SK-N-SH (cell line): Measurements from ENCODE around the gene ZFHX3. TPM values are rescaled to one million over a fixed set of nuclear protein-coding genes. Genes with fewer than 3 reads are reported as not detected.

Experiments
- CTCF ChIA-PET: fragments of 300-600, 350-600 bp; formaldehyde crosslinking; extraction: SDS; loops from one replicate; lab custom pipeline; 2021; lab: Yijun Ruan, JAX
- POLR2A ChIA-PET: fragments of 350-600 bp; sonication (Branson Sonifier 250); formaldehyde crosslinking; extraction: SDS; loops from one replicate; lab custom pipeline; 2020; ENCODE audit warnings: antibody characterized with exemption, inconsistent platforms; lab: Yijun Ruan, JAX
- DNase-seq: peaks from one replicate; pipeline ENCODE4 v3.0.0; 2012
- H2AFZ ChIP-seq: fragments of 200-600 bp; sonication (generic); 2 replicates; pipeline ENCODE4 v1.8.1; 2016; ENCODE audit warnings: antibody characterized with exemption, mild to moderate bottlenecking, low read depth
- H3F3A ChIP-seq: fragments of 200-600 bp; sonication (generic); replicated peaks from 2 replicates; pipeline ENCODE3; 2016; ENCODE audit warnings: antibody characterized with exemption, mild to moderate bottlenecking; ENCODE audit not compliant: insufficient read depth
- H3K27ac ChIP-seq, 2 experiments: fragments of 200-500 bp in 1 of 2; fragments of 200-600 bp in 1 of 2; sonication (Bioruptor generic) in 1 of 2; sonication (generic), shearing (Covaris generic) in 1 of 2; 2 replicates each; pipeline versions ENCODE4 v1.5.1 to v1.6.1; 2014 to 2016; ENCODE audit warnings: low read depth in 2 of 2, inconsistent platforms in 1 of 2, low read length in 1 of 2, mild to moderate bottlenecking in 1 of 2, mixed read lengths in 1 of 2
- H3K27me3 ChIP-seq: fragments of 200-600 bp; sonication (generic), shearing (Covaris generic); 2 replicates; pipeline ENCODE4 v1.6.1; 2016; ENCODE audit warnings: mixed run types; ENCODE audit not compliant: insufficient read depth
- H3K36me3 ChIP-seq, 2 experiments: fragments of 200-500 bp in 1 of 2; fragments of 200-600 bp in 1 of 2; sonication (Bioruptor generic) in 1 of 2; sonication (generic) in 1 of 2; replicated peaks in 1 of 2; 2 replicates each; pipeline versions ENCODE3 to v1.5.1; 2014 to 2016; ENCODE audit warnings: low read length in 1 of 2, mild to moderate bottlenecking in 1 of 2; ENCODE audit not compliant: insufficient read depth in 2 of 2, control insufficient read depth in 1 of 2
- H3K4me1 ChIP-seq, 2 experiments: fragments of 200-500 bp in 1 of 2; fragments of 200-600 bp in 1 of 2; sonication (Bioruptor generic) in 1 of 2; sonication (generic), shearing (Covaris generic) in 1 of 2; 2 replicates each; pipeline versions ENCODE4 v1.5.1 to v1.6.1; 2014 to 2016; ENCODE audit warnings: low read depth in 1 of 2, low read length in 1 of 2, mixed run types in 1 of 2; ENCODE audit not compliant: insufficient read depth in 2 of 2, control insufficient read depth in 1 of 2
- H3K4me2 ChIP-seq: fragments of 200-600 bp; sonication (generic), shearing (Covaris generic); 2 replicates; pipeline ENCODE4 v1.6.1; 2017; ENCODE audit warnings: mixed run types
- H3K4me3 ChIP-seq, 2 experiments: fragments of 200-500 bp in 1 of 2; fragments of 200-600 bp in 1 of 2; sonication (Bioruptor generic) in 1 of 2; sonication (generic), shearing (Covaris generic) in 1 of 2; 2 replicates each; pipeline versions ENCODE4 v1.5.1 to v1.8.1; 2014 to 2016; ENCODE audit warnings: low read depth in 2 of 2, inconsistent platforms in 1 of 2, low read length in 1 of 2, mild to moderate bottlenecking in 1 of 2, mixed read lengths in 1 of 2, moderate library complexity in 1 of 2
- H3K79me2 ChIP-seq: fragments of 200-600 bp; sonication (generic); 2 replicates; pipeline ENCODE4 v1.8.1; 2017; ENCODE audit warnings: mild to moderate bottlenecking; ENCODE audit not compliant: insufficient read depth
- H3K9ac ChIP-seq: fragments of 200-600 bp; sonication (generic); 2 replicates; pipeline ENCODE4 v1.6.1; 2017; ENCODE audit warnings: mixed run types
- H3K9me2 ChIP-seq: fragments of 200-600 bp; sonication (generic); 2 replicates; pipeline ENCODE4 v1.6.1; 2017; ENCODE audit warnings: mixed run types
- H3K9me3 ChIP-seq: fragments of 200-600 bp; sonication (generic); 2 replicates; pipeline ENCODE4 v1.6.1; 2017; ENCODE audit warnings: mixed run types, mild to moderate bottlenecking, moderate library complexity
- H4K20me1 ChIP-seq: fragments of 200-600 bp; sonication (generic); 2 replicates; pipeline ENCODE4 v1.6.1; 2017; ENCODE audit warnings: mild to moderate bottlenecking, mixed run types; ENCODE audit not compliant: insufficient read depth
- EP300 ChIP-seq, 2 experiments: IDR thresholded peaks; 2 replicates each; pipeline versions ENCODE4 v1.4.0 to v1.6.1; 2012; ENCODE audit warnings: borderline replicate concordance in 1 of 2, low read depth in 1 of 2, low read length in 1 of 2
- EZH2phosphoT487 ChIP-seq: fragments of 200-600 bp; sonication (generic); IDR thresholded peaks from 2 replicates; pipeline ENCODE4 v1.6.1; 2017; ENCODE audit warnings: low read depth, mixed run types, mild to moderate bottlenecking, antibody characterized with exemption, moderate library complexity, borderline replicate concordance
- FOSL2 ChIP-seq: IDR thresholded peaks from 2 replicates; pipeline ENCODE4 v1.4.0; 2012; ENCODE audit warnings: low read depth, mild to moderate bottlenecking, moderate library complexity, borderline replicate concordance
- FOXJ3 ChIP-seq: sonication (generic); formaldehyde crosslinking; IDR thresholded peaks from 2 replicates; pipeline ENCODE4 v1.5.1; 2020; ENCODE audit warnings: mild to moderate bottlenecking, missing genetic modification reagents
- FOXM1 ChIP-seq: IDR thresholded peaks from 2 replicates; pipeline ENCODE4 v1.4.0; 2012; ENCODE audit warnings: low read depth, mild to moderate bottlenecking
- GABPA ChIP-seq: IDR thresholded peaks from 2 replicates; pipeline ENCODE4 v1.4.0; 2012; ENCODE audit warnings: low read depth, mild to moderate bottlenecking
- JUND ChIP-seq: IDR thresholded peaks from 2 replicates; pipeline ENCODE4 v1.4.0; 2012
- MEF2A ChIP-seq: IDR thresholded peaks from 2 replicates; pipeline ENCODE4 v1.4.0; 2012; ENCODE audit warnings: low read depth, borderline replicate concordance
- MXI1 ChIP-seq: IDR thresholded peaks from 2 replicates; pipeline ENCODE4 v1.6.1; 2012; ENCODE audit warnings: mild to moderate bottlenecking, low read depth, low read length, improper control_type of control experiment
- NFIC ChIP-seq: IDR thresholded peaks from 2 replicates; pipeline ENCODE4 v1.4.0; 2012; ENCODE audit warnings: borderline replicate concordance
- RAD21 ChIP-seq: IDR thresholded peaks from 2 replicates; pipeline ENCODE4 v1.6.1; 2012; ENCODE audit warnings: mild to moderate bottlenecking, low read length
- RCOR1 ChIP-seq: fragments of 150-350 bp; IDR thresholded peaks from 2 replicates; pipeline ENCODE4 v1.6.1; 2017; ENCODE audit warnings: antibody characterized with exemption, low read length
- RFX5 ChIP-seq: IDR thresholded peaks from 2 replicates; pipeline ENCODE4 v1.6.1; 2012; ENCODE audit warnings: mild to moderate bottlenecking, improper control_type of control experiment, low read length
- RXRA ChIP-seq: IDR thresholded peaks from 2 replicates; pipeline ENCODE4 v1.4.0; 2012; ENCODE audit warnings: low read depth, mild to moderate bottlenecking, borderline replicate concordance
- SIN3A ChIP-seq: IDR thresholded peaks from 2 replicates; pipeline ENCODE4 v1.6.1; 2012; ENCODE audit warnings: low read depth, mild to moderate bottlenecking, low read length, moderate library complexity, borderline replicate concordance
- TCF12 ChIP-seq: IDR thresholded peaks from 2 replicates; pipeline ENCODE4 v1.4.0; 2012
- TEAD4 ChIP-seq: IDR thresholded peaks from 2 replicates; pipeline ENCODE4 v1.4.0; 2012; ENCODE audit warnings: mild to moderate bottlenecking, borderline replicate concordance; ENCODE audit not compliant: insufficient read depth
- YY1 ChIP-seq: IDR thresholded peaks from 2 replicates; pipeline ENCODE4 v1.4.0; 2012; ENCODE audit warnings: low read depth, mild to moderate bottlenecking
- WGBS: methylation state at CpG from one replicate; pipeline ENCODE4 v1.1.6; 2017; ENCODE audit warnings: low lambda C conversion rate; 5-methylcytosine and 5-hydroxymethylcytosine counted together
- polyA plus RNA-seq, 3 experiments: library from polyadenylated mRNA; depleted of rRNA; stranded (reverse); fragments of >200 nt; gene quantifications; 2 replicates each; pipeline ENCODE4 v1.2.3, GENCODE V29; 2012
- TF ChIP-seq, protein P1 (sequence below): IDR thresholded peaks from 2 replicates; pipeline ENCODE4; 2012
- TF ChIP-seq, protein P2 (sequence below): fragments of 200-600 bp; sonication (generic); IDR thresholded peaks from 2 replicates; pipeline ENCODE4 v1.6.1; 2017; ENCODE audit warnings: antibody characterized with exemption, mild to moderate bottlenecking, moderate library complexity

Gene ZFHX3
- polyA plus RNA-seq, 1 of the 3 experiments (the other 2 are of a cell fraction): 2.0 TPM

- no peak for TF ChIP-seq YY1
- no peak for TF ChIP-seq SIN3A
- TF ChIP-seq RAD21: no peak
- no peak for TF ChIP-seq RFX5
- no peak for TF ChIP-seq NFIC
- TF ChIP-seq, protein P1, sequence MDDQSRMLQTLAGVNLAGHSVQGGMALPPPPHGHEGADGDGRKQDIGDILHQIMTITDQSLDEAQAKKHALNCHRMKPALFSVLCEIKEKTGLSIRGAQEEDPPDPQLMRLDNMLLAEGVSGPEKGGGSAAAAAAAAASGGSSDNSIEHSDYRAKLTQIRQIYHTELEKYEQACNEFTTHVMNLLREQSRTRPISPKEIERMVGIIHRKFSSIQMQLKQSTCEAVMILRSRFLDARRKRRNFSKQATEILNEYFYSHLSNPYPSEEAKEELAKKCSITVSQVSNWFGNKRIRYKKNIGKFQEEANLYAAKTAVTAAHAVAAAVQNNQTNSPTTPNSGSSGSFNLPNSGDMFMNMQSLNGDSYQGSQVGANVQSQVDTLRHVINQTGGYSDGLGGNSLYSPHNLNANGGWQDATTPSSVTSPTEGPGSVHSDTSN: no peak
- TF ChIP-seq FOXM1: no peak
- no peak for TF ChIP-seq MEF2A
- TF ChIP-seq EP300 (IDR thresholded peaks at IDR 0.05; ENCODE audit: borderline replicate concordance in 1 of 2, low read depth in 1 of 2, low read length in 1 of 2): no peak
- TF ChIP-seq MXI1: no peak
- TF ChIP-seq TCF12: no peak
- no peak for TF ChIP-seq RXRA
- TF ChIP-seq RCOR1: no peak
- no peak for TF ChIP-seq EZH2phosphoT487
- no peak for TF ChIP-seq FOXJ3 (CRISPR knock-in tag)
- no peak for TF ChIP-seq FOSL2
- TF ChIP-seq GABPA: no peak
- TF ChIP-seq, protein P2, sequence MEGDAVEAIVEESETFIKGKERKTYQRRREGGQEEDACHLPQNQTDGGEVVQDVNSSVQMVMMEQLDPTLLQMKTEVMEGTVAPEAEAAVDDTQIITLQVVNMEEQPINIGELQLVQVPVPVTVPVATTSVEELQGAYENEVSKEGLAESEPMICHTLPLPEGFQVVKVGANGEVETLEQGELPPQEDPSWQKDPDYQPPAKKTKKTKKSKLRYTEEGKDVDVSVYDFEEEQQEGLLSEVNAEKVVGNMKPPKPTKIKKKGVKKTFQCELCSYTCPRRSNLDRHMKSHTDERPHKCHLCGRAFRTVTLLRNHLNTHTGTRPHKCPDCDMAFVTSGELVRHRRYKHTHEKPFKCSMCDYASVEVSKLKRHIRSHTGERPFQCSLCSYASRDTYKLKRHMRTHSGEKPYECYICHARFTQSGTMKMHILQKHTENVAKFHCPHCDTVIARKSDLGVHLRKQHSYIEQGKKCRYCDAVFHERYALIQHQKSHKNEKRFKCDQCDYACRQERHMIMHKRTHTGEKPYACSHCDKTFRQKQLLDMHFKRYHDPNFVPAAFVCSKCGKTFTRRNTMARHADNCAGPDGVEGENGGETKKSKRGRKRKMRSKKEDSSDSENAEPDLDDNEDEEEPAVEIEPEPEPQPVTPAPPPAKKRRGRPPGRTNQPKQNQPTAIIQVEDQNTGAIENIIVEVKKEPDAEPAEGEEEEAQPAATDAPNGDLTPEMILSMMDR: no peak
- TF ChIP-seq TEAD4: no peak
- no peak for TF ChIP-seq JUND
- Histone ChIP-seq H3K27me3 (no peaks in the 10 kb centered on the region), H3K79me2 (peaks cover 33% of the 10 kb centered on the region), H2AFZ (no peak overlapping the region), H3K36me3 (no peaks in the 10 kb centered on the region), H3K9ac (no peak overlapping the region), H3K4me2 (no peak overlapping the region), H3K27ac (no peak overlapping the region), H3F3A (no peaks in the 10 kb centered on the region), H3K9me2 (no peaks in the 10 kb centered on the region), H3K9me3 (no peaks in the 10 kb centered on the region), H4K20me1 (peaks cover 22% of the 10 kb centered on the region; the same call in 1 of the 2 replicates), H3K4me3 (no peak overlapping the region), H3K4me1 (peaks cover 5 to 22% of the 10 kb centered on the region in 2 experiments; a peak in 2 of 4 replicates)
- WGBS: 99% methylated on average over 6 of the region's 6 CpGs
- no peak for DNase-seq
- ChIA-PET POLR2A (no interaction called here), CTCF (interaction anchor here (1.0 to 1.3 kb wide), 2 partner anchors 17 to 77 kb away, joined by 3 read pairs; no protein-coding TSS in a partner anchor)
Measured at GRCh38 chr16:72909196-72909595, 138.7 kb downstream of the ZFHX3 start.
